HG02623 (cell line): ENCODE measurements around the gene GAST.

Experiments
- ATAC-seq: cut with Tn5 transposase; IDR thresholded peaks from one replicate; pipeline ENCODE4 v1.9.1; 2021; ENCODE audit warnings: moderate library complexity; ENCODE audit not compliant: unreplicated experiment

Gene GAST

GRCh38 chr17:41707803-41708669 lies 4.1 kb upstream of the GAST start:
- no peak for ATAC-seq

GRCh38 chr17:41710472-41711090 lies 1.6 kb upstream of the GAST start:
- no peak for ATAC-seq

GRCh38 chr17:41717408-41718286 lies 5.5 kb downstream of the GAST start:
- ATAC-seq: no peak

- no peak for ATAC-seq
Observed at GRCh38 chr17:41718287-41718645, 6.1 kb downstream of the GAST start.

- ATAC-seq: no peak
Observed at GRCh38 chr17:41722231-41722630, 10.1 kb downstream of the GAST start.

- no peak for ATAC-seq
Observed at GRCh38 chr17:41723801-41724475, 11.8 kb downstream of the GAST start.

- ATAC-seq: no peak
Observed at GRCh38 chr17:41724476-41725050, 12.4 kb downstream of the GAST start.

- ATAC-seq: no peak
Observed at GRCh38 chr17:41725134-41725533, 13.0 kb downstream of the GAST start.

- ATAC-seq: no peak
Observed at GRCh38 chr17:41728056-41728455, 15.9 kb downstream of the GAST start.

GRCh38 chr17:41730479-41730878 lies 18.3 kb downstream of the GAST start:
- ATAC-seq: no peak

- no peak for ATAC-seq
Observed at GRCh38 chr17:41731836-41732235, 19.7 kb downstream of the GAST start.

GRCh38 chr17:41733348-41734138 lies 21.4 kb downstream of the GAST start:
- ATAC-seq: no peak

- ATAC-seq: no peak
Observed at GRCh38 chr17:41734139-41734948, 22.2 kb downstream of the GAST start, which contains the start of gene HAP1. Gene HAP1 (minus strand): TSS chr17:41734643. CDS start chr17:41734634, 9 bp downstream.

- no peak for ATAC-seq
Observed at GRCh38 chr17:41734949-41735313, 22.8 kb downstream of the GAST start.

- no peak for ATAC-seq
Observed at GRCh38 chr17:41735744-41736143, 23.6 kb downstream of the GAST start.

GRCh38 chr17:41736983-41737679 lies 25.0 kb downstream of the GAST start:
- no peak for ATAC-seq

- ATAC-seq: no peak
Observed at GRCh38 chr17:41737680-41738023, 25.5 kb downstream of the GAST start.

GRCh38 chr17:41738077-41738800 lies 26.1 kb downstream of the GAST start:
- no peak for ATAC-seq
